H1 (cell line): Measurements from ENCODE around the gene TAF15. TPM values are rescaled to one million over a fixed set of nuclear protein-coding genes. Genes with fewer than 3 reads are reported as not detected.

Source experiments
- CTCF ChIA-PET: fragments of 300-600 bp; sonication (Branson Sonifier 250); formaldehyde crosslinking; loops from one replicate; lab custom pipeline; 2021; ENCODE audit not compliant: partially characterized antibody; lab: Charles Lee
- POLR2A ChIA-PET: fragments of 300-600 bp; sonication (Branson Sonifier 250); formaldehyde crosslinking; loops from one replicate; lab custom pipeline; 2021; ENCODE audit warnings: inconsistent platforms; ENCODE audit not compliant: partially characterized antibody; lab: Charles Lee
- DNase-seq, 2 experiments: peaks; one replicate each; pipeline versions ENCODE4 v3.0.0 to v3.0.0-alpha.2; 2010 to 2022; ENCODE audit warnings: low spot score in 2 of 2, low read depth in 1 of 2, mixed read lengths in 1 of 2
- FAIRE-seq: peaks from 2 replicates; lab custom pipeline; 2011; peaks lifted over from hg19 to GRCh38; lab: Jason Lieb, UNC
- H2AFZ ChIP-seq: 2 replicates; pipeline ENCODE4 v1.8.1; 2012; ENCODE audit warnings: low read length, inconsistent platforms
- H2AK5ac ChIP-seq: 2 replicates; pipeline ENCODE4 v1.6.1; 2013; ENCODE audit warnings: low read depth, low read length
- H2BK120ac ChIP-seq: replicated peaks from 2 replicates; pipeline ENCODE3; 2013; ENCODE audit warnings: low read depth, low read length, inconsistent platforms
- H2BK12ac ChIP-seq: 2 replicates; pipeline ENCODE4 v1.6.1; 2013; ENCODE audit warnings: low read depth, low read length
- H2BK15ac ChIP-seq: 2 replicates; pipeline ENCODE4 v1.6.1; 2013; ENCODE audit warnings: low read length
- H2BK20ac ChIP-seq: 2 replicates; pipeline ENCODE4 v1.6.1; 2013; ENCODE audit warnings: low read length
- H2BK5ac ChIP-seq: 2 replicates; pipeline ENCODE4 v1.6.1; 2013; ENCODE audit warnings: low read depth, low read length
- H3K14ac ChIP-seq: 2 replicates; pipeline ENCODE4 v1.6.1; 2013; ENCODE audit warnings: inconsistent platforms; ENCODE audit not compliant: insufficient read length
- H3K18ac ChIP-seq: 2 replicates; pipeline ENCODE4 v1.6.1; 2013; ENCODE audit warnings: low read length; ENCODE audit errors: extremely low read depth
- H3K23ac ChIP-seq: 2 replicates; pipeline ENCODE4 v1.6.1; 2013; ENCODE audit warnings: inconsistent platforms; ENCODE audit not compliant: insufficient read length
- H3K23me2 ChIP-seq: 2 replicates; pipeline ENCODE4 v1.6.1; 2013; ENCODE audit warnings: low read depth, low read length
- H3K27ac ChIP-seq: 2 replicates; pipeline ENCODE4 v1.6.1; 2011; ENCODE audit warnings: low read depth, low read length, inconsistent platforms
- H3K27me3 ChIP-seq, 4 experiments: replicated peaks in 1 of 4; 1 replicate in 1 of 4; 2 replicates in 3 of 4; pipeline versions ENCODE4 v1.6.1 to v1.8.1; 2011 to 2013; ENCODE audit warnings: low read length in 3 of 4, mild to moderate bottlenecking in 3 of 4, inconsistent platforms in 2 of 4, mixed read lengths in 2 of 4, moderate library complexity in 1 of 4; ENCODE audit not compliant: control insufficient read depth in 3 of 4, insufficient read depth in 3 of 4; ENCODE audit errors: extremely low read depth in 1 of 4
- H3K36me3 ChIP-seq, 4 experiments: 2 replicates each; pipeline versions ENCODE4 v1.6.1 to v1.8.1; 2011 to 2013; ENCODE audit warnings: mild to moderate bottlenecking in 4 of 4, low read length in 3 of 4, moderate library complexity in 2 of 4, control low read depth in 1 of 4, inconsistent platforms in 1 of 4; ENCODE audit not compliant: insufficient read depth in 4 of 4, control insufficient read depth in 2 of 4
- H3K4ac ChIP-seq: replicated peaks from 2 replicates; pipeline ENCODE3; 2013; ENCODE audit warnings: low read length, low read depth, mixed read lengths, inconsistent platforms; ENCODE audit not compliant: insufficient read length
- H3K4me1 ChIP-seq, 4 experiments: replicated peaks in 1 of 4; 1 replicate in 1 of 4; 2 replicates in 3 of 4; pipeline versions ENCODE4 v1.6.1 to v1.8.1; 2011 to 2013; ENCODE audit warnings: low read length in 3 of 4, inconsistent platforms in 2 of 4, mixed read lengths in 1 of 4; ENCODE audit not compliant: insufficient read depth in 4 of 4, control insufficient read depth in 3 of 4
- H3K4me2 ChIP-seq, 2 experiments: 2 replicates each; pipeline versions ENCODE4 v1.6.1 to v1.8.1; 2011 to 2013; ENCODE audit warnings: low read depth in 2 of 2, low read length in 2 of 2, control low read depth in 1 of 2, inconsistent platforms in 1 of 2, mild to moderate bottlenecking in 1 of 2; ENCODE audit not compliant: insufficient read depth in 1 of 2
- H3K4me3 ChIP-seq, 4 experiments: fragments of 200-600, 300-600 bp in 1 of 4; sonication (generic), shearing (Covaris generic), sonication (Bioruptor Twin) in 1 of 4; 2 replicates each; pipeline versions ENCODE4 v1.5.1 to v1.8.1; 2011 to 2016; ENCODE audit warnings: low read length in 4 of 4, low read depth in 3 of 4, control low read depth in 2 of 4, inconsistent platforms in 2 of 4, mild to moderate bottlenecking in 2 of 4, mixed read lengths in 1 of 4, moderate library complexity in 1 of 4; ENCODE audit not compliant: insufficient read depth in 2 of 4; ENCODE audit errors: extremely low read depth in 1 of 4
- H3K56ac ChIP-seq: replicated peaks from 2 replicates; pipeline ENCODE3; 2013; ENCODE audit warnings: low read depth, mild to moderate bottlenecking, mixed read lengths, low read length, inconsistent platforms; ENCODE audit not compliant: insufficient read length
- H3K79me1 ChIP-seq: 2 replicates; pipeline ENCODE4 v1.6.1; 2013; ENCODE audit warnings: low read depth, low read length, control low read depth
- H3K79me2 ChIP-seq, 2 experiments: 2 replicates each; pipeline versions ENCODE4 v1.6.1 to v1.8.1; 2012 to 2013; ENCODE audit warnings: low read length in 2 of 2, mild to moderate bottlenecking in 2 of 2, inconsistent platforms in 1 of 2; ENCODE audit not compliant: insufficient read depth in 2 of 2, control insufficient read depth in 1 of 2
- H3K9ac ChIP-seq, 4 experiments: replicated peaks in 1 of 4; 1 replicate in 1 of 4; 2 replicates in 3 of 4; pipeline versions ENCODE4 v1.6.1 to v1.8.1; 2011 to 2013; ENCODE audit warnings: low read depth in 3 of 4, low read length in 3 of 4, control low read depth in 2 of 4, mild to moderate bottlenecking in 2 of 4, moderate library complexity in 2 of 4, inconsistent platforms in 1 of 4; ENCODE audit errors: extremely low read depth in 1 of 4
- H3K9me3 ChIP-seq, 2 experiments: 2 replicates each; pipeline versions ENCODE4 v1.6.1 to v1.8.1; 2012 to 2013; ENCODE audit warnings: mild to moderate bottlenecking in 2 of 2, moderate library complexity in 2 of 2, control low read depth in 1 of 2, inconsistent platforms in 1 of 2, low read depth in 1 of 2, low read length in 1 of 2, mixed read lengths in 1 of 2; ENCODE audit not compliant: insufficient read depth in 2 of 2
- H4K20me1 ChIP-seq, 2 experiments: replicated peaks in 1 of 2; 2 replicates each; pipeline versions ENCODE3 to v1.8.1; 2011 to 2013; ENCODE audit warnings: inconsistent platforms in 2 of 2, low read length in 2 of 2, mild to moderate bottlenecking in 1 of 2; ENCODE audit not compliant: insufficient read depth in 2 of 2, control insufficient read depth in 1 of 2
- H4K5ac ChIP-seq: 2 replicates; pipeline ENCODE4 v1.6.1; 2013; ENCODE audit warnings: low read length, low read depth, mixed read lengths, inconsistent platforms; ENCODE audit not compliant: insufficient read length
- H4K8ac ChIP-seq: 2 replicates; pipeline ENCODE4 v1.8.0; 2013; ENCODE audit warnings: mild to moderate bottlenecking, moderate library complexity, low read length, inconsistent platforms; ENCODE audit not compliant: insufficient read depth; ENCODE audit errors: extremely low read depth
- H4K91ac ChIP-seq: replicated peaks from 2 replicates; pipeline ENCODE3; 2013; ENCODE audit warnings: low read length, mixed read lengths, inconsistent platforms; ENCODE audit not compliant: insufficient read length
- ASH2L ChIP-seq: fragments of 200-600, 300-600 bp; sonication (generic); IDR thresholded peaks from one replicate; pipeline ENCODE4 v1.7.1; 2017; ENCODE audit warnings: low read length
- ATF3 ChIP-seq: IDR thresholded peaks from 2 replicates; pipeline ENCODE4 v1.6.1; 2011; ENCODE audit warnings: low read depth, mild to moderate bottlenecking, low read length; ENCODE audit not compliant: insufficient read depth
- CHD1 ChIP-seq: IDR thresholded peaks from 2 replicates; pipeline ENCODE4 v1.6.1; 2012; ENCODE audit warnings: low read depth, low read length, improper control_type of control experiment
- EP300 ChIP-seq, 2 experiments: IDR thresholded peaks; 1 replicate in 1 of 2; 2 replicates in 1 of 2; pipeline ENCODE4 v1.6.1; 2011 to 2012; ENCODE audit warnings: low read depth in 2 of 2, low read length in 2 of 2, mild to moderate bottlenecking in 2 of 2, borderline replicate concordance in 1 of 2, inconsistent platforms in 1 of 2, moderate library complexity in 1 of 2
- JUN ChIP-seq: IDR thresholded peaks from 2 replicates; pipeline ENCODE4 v1.6.1; 2011; ENCODE audit warnings: low read depth, mild to moderate bottlenecking, improper control_type of control experiment, low read length
- MAX ChIP-seq: IDR thresholded peaks from 2 replicates; pipeline ENCODE4 v1.6.1; 2012; ENCODE audit warnings: inconsistent platforms
- NRF1 ChIP-seq: IDR thresholded peaks from 2 replicates; pipeline ENCODE4 v1.6.1; 2011; ENCODE audit warnings: mild to moderate bottlenecking, low read depth, low read length, improper control_type of control experiment
- RFX5 ChIP-seq: IDR thresholded peaks from 2 replicates; pipeline ENCODE4 v1.6.1; 2011; ENCODE audit warnings: low read depth, low read length, improper control_type of control experiment, borderline replicate concordance
- RXRA ChIP-seq: IDR thresholded peaks from 2 replicates; pipeline ENCODE4 v1.6.1; 2011; ENCODE audit warnings: low read depth, mild to moderate bottlenecking, low read length, moderate library complexity; ENCODE audit not compliant: insufficient read depth
- TBP ChIP-seq: IDR thresholded peaks from 2 replicates; pipeline ENCODE4 v1.6.1; 2011; ENCODE audit warnings: low read depth, low read length, improper control_type of control experiment
- TCF12 ChIP-seq: IDR thresholded peaks from 2 replicates; pipeline ENCODE4 v1.6.1; 2011; ENCODE audit warnings: low read depth, mild to moderate bottlenecking, low read length
- WGBS, 2 experiments: shearing (Covaris generic) in 1 of 2; methylation state at CpG; one replicate each; pipeline versions ENCODE4 v1.1.6 to v1.1.7; 2013 to 2015; ENCODE audit warnings: low lambda C conversion rate in 2 of 2, mixed read lengths in 2 of 2, inconsistent platforms in 1 of 2, low coverage in 1 of 2, missing lambda C conversion rate in 1 of 2; ENCODE audit not compliant: insufficient replicate concordance in 2 of 2, insufficient coverage in 1 of 2, insufficient read length in 1 of 2; ENCODE audit errors: extremely low coverage in 1 of 2, missing lambda C conversion rate in 1 of 2; 5-methylcytosine and 5-hydroxymethylcytosine counted together
- polyA plus RNA-seq, 7 experiments: library from polyadenylated mRNA; depleted of rRNA in 3 of 7; stranded (reverse) in 5 of 7; unstranded in 2 of 7; fragments of >200 nt in 5 of 7; fragments of 200-250 nt in 2 of 7; gene quantifications; 1 replicate in 5 of 7; 2 replicates in 1 of 7; 4 replicates in 1 of 7; pipeline versions ENCODE4 v1.2.1 to v1.2.3, GENCODE V29; 2011 to 2013; ENCODE audit warnings: missing spikeins in 2 of 7, mixed read lengths in 2 of 7
- total RNA-seq: library from RNA; stranded (reverse); fragmentation: NEBNext Ultra II Directional; extraction: Animal tissue kit (Norgen Biotek cat#: 25700); gene quantifications from 2 replicates; pipeline ENCODE4 v1.2.1, GENCODE V29; 2021

The TAF15 gene
- total and polyA plus RNA-seq, 2 of the 8 experiments (the other 6 are each of a cell fraction or from before 2014, with no cell fraction given) = 80.1 to 338 TPM

- Histone ChIP-seq H3K4ac (no peak overlapping the region), H4K8ac (no peak overlapping the region), H2BK120ac (no peak overlapping the region), H4K91ac (no peak overlapping the region), H3K9ac (no peak overlapping the region), H3K79me1 (no peaks in the 10 kb centered on the region), H3K27ac (no peak overlapping the region), H3K79me2 (no peaks in the 10 kb centered on the region), H3K4me1 (no peaks in the 10 kb centered on the region), H3K36me3 (peaks cover 39 to 97% (median 72%) of the 10 kb centered on the region in 4 experiments), H2BK12ac (no peak overlapping the region), H3K14ac (no peak overlapping the region), H3K18ac (no peak overlapping the region), H2BK20ac (no peak overlapping the region), H3K23ac (no peak overlapping the region), H4K5ac (no peak overlapping the region), H4K20me1 (peaks cover 3 to 6% of the 10 kb centered on the region in 2 experiments), H2BK15ac (no peak overlapping the region), H3K56ac (no peak overlapping the region), H2AK5ac (no peak overlapping the region), H3K4me3 (no peak overlapping the region), H2AFZ (no peak overlapping the region), H3K4me2 (no peak overlapping the region), H2BK5ac (no peak overlapping the region), H3K23me2 (no peaks in the 10 kb centered on the region), H3K9me3 (no peaks in the 10 kb centered on the region), H3K27me3 (no peaks in the 10 kb centered on the region; a peak in 1 of 7 replicates)
- WGBS, 2 experiments = 79% methylated on average over 2 of the region's 2 CpGs; no CpG with 5 or more reads in 1 of the 2 experiments
- POLR2A ChIA-PET = interaction anchor here (3.1 kb wide), 1 partner anchor 12 kb away, joined by 24 read pairs; no protein-coding TSS in a partner anchor
- no peak for DNase-seq
- FAIRE-seq = no peak
- CTCF ChIA-PET = no interaction called here
- TF ChIP-seq MAX = no peak
- TF ChIP-seq ASH2L = no peak
- no peak for TF ChIP-seq RFX5
- no peak for TF ChIP-seq EP300 (IDR thresholded peaks at IDR 0.05; ENCODE audit: borderline replicate concordance in 1 of 2, low read depth in 2 of 2, low read length in 2 of 2)
- TF ChIP-seq JUN = no peak
- no peak for TF ChIP-seq NRF1
- no peak for TF ChIP-seq ATF3
- no peak for TF ChIP-seq RXRA
- TF ChIP-seq TCF12 = no peak
- no peak for TF ChIP-seq TBP
- TF ChIP-seq CHD1 = no peak
Observed at GRCh38 chr17:35843698-35844097, 34.4 kb downstream of the TAF15 start.
